Subcutaneous adipose tissue (tissue), 4 donors: Measurements from ENCODE around the gene WDR77. TPM values are rescaled to one million over a fixed set of nuclear protein-coding genes. Genes with fewer than 3 reads are reported as not detected.

Experiments
- CTCF ChIP-seq: fragments of 450-650 bp; IDR thresholded peaks from one replicate; pipeline ENCODE4 v1.5.1; 2016; ENCODE audit warnings: low read depth, mild to moderate bottlenecking, control low read depth, antibody characterized with exemption, moderate library complexity
- total RNA-seq, 4 donors: library from RNA; depleted of rRNA; stranded (reverse); fragments of >200 nt; gene quantifications; one replicate each; pipeline ENCODE4 v1.1.0, GENCODE V29; 2016

WDR77 gene
- total RNA-seq, 4 donors from 2014 or later: 18.5 to 37.3 (median 21.6) TPM

- TF ChIP-seq CTCF: no peak
Measured at GRCh38 chr1:111415461-111415860, 33.6 kb downstream of the WDR77 start.

GRCh38 chr1:111414756-111415155, 34.3 kb downstream of the WDR77 start:
- no peak for TF ChIP-seq CTCF

- TF ChIP-seq CTCF: no peak
Measured at GRCh38 chr1:111412839-111413238, 36.2 kb downstream of the WDR77 start.

- no peak for TF ChIP-seq CTCF
Measured at GRCh38 chr1:111407301-111407700, 41.8 kb downstream of the WDR77 start.

- TF ChIP-seq CTCF: no peak
Measured at GRCh38 chr1:111406321-111406768, 42.7 kb downstream of the WDR77 start.

- no peak for TF ChIP-seq CTCF
Measured at GRCh38 chr1:111404588-111404987, 44.5 kb downstream of the WDR77 start.

- no peak for TF ChIP-seq CTCF
Measured at GRCh38 chr1:111402083-111402482, 47.0 kb downstream of the WDR77 start.
